Hematopoietic multipotent progenitor cell (in vitro differentiated cells): Measurements from ENCODE around the gene NHERF2. TPM values are rescaled to one million over a fixed set of nuclear protein-coding genes. Genes with fewer than 3 reads are reported as not detected.

Source experiments
- DNase-seq, 3 donors: peaks; one replicate each; pipeline ENCODE4 v3.0.0-alpha.2; 2011 to 2015; ENCODE audit warnings: low read depth in 2 of 3, low spot score in 2 of 3
- total RNA-seq: library from RNA; depleted of rRNA; stranded (reverse); fragments of >200 nt; gene quantifications from one replicate; pipeline ENCODE4 v1.2.3, GENCODE V29; 2012

The NHERF2 gene
- total RNA-seq, 1 donor = 8.6 TPM

DNA sequence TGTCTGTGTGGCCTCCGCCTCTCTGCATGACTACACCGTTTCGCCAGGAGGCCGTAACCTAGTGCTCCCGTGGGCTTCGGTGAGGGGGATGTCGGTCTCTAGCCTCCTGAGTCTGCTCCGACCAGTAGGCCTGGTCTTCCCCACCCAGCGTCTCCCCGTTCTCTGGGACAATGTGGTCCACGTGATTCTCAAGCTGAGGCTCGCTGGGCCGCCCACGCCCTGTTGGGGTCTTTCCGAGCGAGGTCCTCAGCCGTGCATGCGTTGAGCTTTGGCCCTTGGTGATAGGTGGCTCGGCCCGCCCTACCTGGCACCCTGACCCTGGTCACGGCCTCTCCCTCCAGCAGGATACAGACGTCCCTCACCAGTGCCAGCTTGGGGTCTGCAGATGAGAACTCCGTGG, 52.0 kb downstream of the NHERF2 start:
- no peak for DNase-seq

DNA sequence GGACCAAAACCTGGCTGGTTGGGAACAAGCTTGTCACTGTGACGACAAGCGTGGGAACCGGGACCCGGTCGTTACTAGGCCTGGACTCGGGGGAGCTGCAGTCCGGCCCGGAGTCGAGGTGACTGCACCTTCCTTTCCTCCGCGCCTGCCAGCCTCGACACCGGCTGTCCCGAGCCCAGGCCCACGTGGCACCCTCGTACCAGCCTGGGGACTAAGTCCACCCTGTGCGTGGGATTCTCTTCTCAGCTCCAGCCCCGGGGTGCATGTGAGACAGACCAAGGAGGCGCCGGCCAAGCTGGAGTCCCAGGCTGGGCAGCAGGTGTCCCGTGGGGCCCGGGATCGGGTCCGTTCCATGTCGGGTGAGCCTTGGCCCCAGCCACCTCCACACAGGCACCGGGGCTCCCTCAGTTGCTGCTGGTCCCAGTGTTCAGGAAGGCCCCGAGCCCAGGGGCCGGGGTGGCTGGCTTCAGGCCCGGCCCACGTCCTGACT, 52.7 kb downstream of the NHERF2 start:
- DNase-seq = no peak

- DNase-seq = no peak
Measured at GRCh38 chr16:2079991-2080390, 53.3 kb downstream of the NHERF2 start.

- DNase-seq = no peak
Measured at GRCh38 chr16:2081201-2082084, 54.7 kb downstream of the NHERF2 start.

DNA sequence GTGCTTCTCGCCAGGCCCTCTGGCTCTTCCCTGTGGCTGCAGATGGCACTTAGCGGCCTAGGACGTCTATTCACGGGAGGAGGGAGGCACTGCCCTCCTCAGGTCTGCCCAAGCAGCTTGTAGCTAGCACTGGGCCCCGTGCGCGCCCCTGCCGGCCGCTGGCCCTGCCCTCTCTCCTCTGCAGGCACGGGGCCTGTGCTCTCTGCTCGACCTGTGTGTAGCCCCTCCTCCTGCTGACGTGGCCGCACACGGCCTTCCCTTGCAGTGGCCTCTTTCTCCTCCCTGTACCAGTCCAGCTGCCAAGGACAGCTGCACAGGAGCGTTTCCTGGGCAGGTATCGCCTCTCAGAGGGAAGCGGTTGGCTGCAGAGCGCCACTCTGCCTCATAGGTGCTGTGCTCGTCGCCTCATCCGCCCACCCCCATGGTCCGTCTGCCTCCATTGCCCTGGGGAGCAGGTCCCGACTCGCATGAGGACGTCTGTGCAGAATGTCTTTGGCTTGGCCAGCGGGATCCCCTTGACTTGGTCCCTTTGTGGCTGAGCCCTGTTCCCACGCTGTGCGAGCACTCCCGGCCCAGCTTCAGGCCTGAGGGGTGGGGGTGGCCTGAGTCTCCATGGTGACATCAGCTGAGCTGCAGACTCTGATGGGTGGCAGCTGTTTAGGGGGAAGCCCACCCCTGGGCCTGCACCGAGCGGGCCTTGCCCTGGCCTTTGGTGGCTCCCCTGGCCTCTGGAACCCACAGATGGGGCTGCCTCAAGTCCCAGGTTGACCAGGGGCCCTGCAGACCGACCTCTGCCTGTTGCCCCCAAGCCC, 55.7 kb downstream of the NHERF2 start:
- DNase-seq = no peak

GRCh38 chr16:2082983-2083364, 56.3 kb downstream of the NHERF2 start:
- DNase-seq = no peak

GRCh38 chr16:2083409-2083808, 56.7 kb downstream of the NHERF2 start:
- DNase-seq = no peak

- DNase-seq = no peak
Measured at GRCh38 chr16:2083876-2084780, 57.4 kb downstream of the NHERF2 start.

DNA sequence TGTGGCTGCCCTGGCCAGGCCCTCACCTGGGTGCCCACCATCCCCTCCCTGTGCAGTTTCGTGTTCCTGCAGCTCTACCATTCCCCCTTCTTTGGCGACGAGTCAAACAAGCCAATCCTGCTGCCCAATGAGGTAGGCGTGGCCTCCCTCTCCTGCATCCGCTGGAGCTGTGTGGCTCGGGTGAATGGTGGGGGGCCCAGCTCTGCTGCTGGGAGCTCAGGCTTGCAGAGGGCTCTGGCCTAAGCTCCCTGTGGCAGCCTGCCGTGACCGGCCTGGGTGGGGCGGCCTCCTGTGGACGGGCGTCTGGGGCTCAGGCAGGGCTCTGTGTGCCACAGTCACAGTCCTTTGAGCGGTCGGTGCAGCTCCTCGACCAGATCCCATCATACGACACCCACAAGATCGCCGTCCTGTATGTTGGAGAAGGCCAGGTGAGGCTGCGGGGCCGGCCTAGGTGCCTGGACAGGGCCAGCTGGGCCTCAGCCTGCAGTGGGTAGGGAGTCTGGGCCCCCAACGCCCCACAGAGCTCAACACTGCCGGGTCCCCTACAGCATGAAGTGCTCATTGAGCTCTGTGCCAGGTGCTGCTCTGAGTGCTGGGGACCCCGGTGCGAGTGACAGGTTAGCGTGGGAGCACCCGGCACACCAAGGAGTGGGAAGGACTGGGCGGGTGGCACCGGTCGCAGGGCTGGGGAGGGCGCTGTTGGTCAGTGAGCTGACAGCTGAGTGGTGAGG, 58.4 kb downstream of the NHERF2 start:
- DNase-seq = no peak

- no peak for DNase-seq
Measured at GRCh38 chr16:2085669-2086068, 59.0 kb downstream of the NHERF2 start.

DNA sequence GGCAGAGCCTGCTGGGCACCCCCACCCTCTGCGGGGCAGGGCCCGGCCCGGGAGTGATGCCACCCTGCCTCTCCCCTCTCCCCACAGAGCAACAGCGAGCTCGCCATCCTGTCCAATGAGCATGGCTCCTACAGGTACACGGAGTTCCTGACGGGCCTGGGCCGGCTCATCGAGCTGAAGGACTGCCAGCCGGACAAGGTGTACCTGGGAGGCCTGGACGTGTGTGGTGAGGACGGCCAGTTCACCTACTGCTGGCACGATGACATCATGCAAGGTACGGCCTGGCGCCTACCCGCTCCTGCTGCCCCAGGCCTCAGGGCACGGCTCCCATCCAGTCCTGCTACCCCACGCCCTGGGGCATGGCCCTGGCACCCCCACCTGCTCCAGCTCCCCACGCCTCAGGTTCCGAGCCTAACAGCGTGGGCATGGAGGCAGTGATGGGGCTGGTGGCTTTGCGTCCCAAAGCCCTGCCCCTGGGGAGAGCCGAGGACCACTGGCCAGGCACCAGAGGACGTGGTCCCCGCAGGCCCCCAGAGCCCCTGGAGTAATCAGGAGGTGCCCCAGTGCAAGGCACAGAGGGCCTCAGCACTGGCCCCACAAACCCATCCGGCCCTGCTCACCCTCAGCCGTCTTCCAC, 59.5 kb downstream of the NHERF2 start:
- no peak for DNase-seq

GRCh38 chr16:2086812-2087747, 60.4 kb downstream of the NHERF2 start:
- DNase-seq = no peak

GRCh38 chr16:2087748-2088631, 61.3 kb downstream of the NHERF2 start:
- no peak for DNase-seq
